Measurements from ENCODE around the gene CORO6.

- TF ChIP-seq NKRF (conservative IDR thresholded peaks at IDR 0.05) (no peak), ZNF592 (IDR thresholded peaks at IDR 0.05) (no peak), PAX8 (IDR thresholded peaks at IDR 0.05) (no peak), CTCF (IDR thresholded peaks at IDR 0.05 in 2 of 3, conservative IDR thresholded peaks at IDR 0.05 in 1 of 3; ENCODE audit: control insufficient read depth in 2 of 3, extremely low read depth in 1 of 3, insufficient read depth in 1 of 3, low read depth in 3 of 3, low read length in 3 of 3) (no peak), EP300 (IDR thresholded peaks at IDR 0.05; ENCODE audit: borderline replicate concordance in 1 of 2, control insufficient read depth in 1 of 2, low read depth in 2 of 2, low read length in 2 of 2) (no peak)
Measured at GRCh38 chr17:29567304-29567553, 55.5 kb downstream of the CORO6 start.
